Chondrocyte (in vitro differentiated cells): ENCODE measurements around the gene COL5A1. TPM values are rescaled to one million over a fixed set of nuclear protein-coding genes. Genes with fewer than 3 reads are reported as not detected.

Experiments
- DNase-seq: peaks from one replicate; pipeline ENCODE4 v3.0.0; 2021; ENCODE audit warnings: mixed read lengths, low spot score
- H3K27ac Mint-ChIP-seq: one replicate; pipeline ENCODE4 v1.8.0; 2021; ENCODE audit warnings: mild to moderate bottlenecking, moderate library complexity, mixed read lengths; ENCODE audit not compliant: unreplicated experiment
- H3K27me3 Mint-ChIP-seq: 2 replicates; pipeline ENCODE4 v1.8.0; 2021; ENCODE audit warnings: low read depth, mixed read lengths
- H3K36me3 Mint-ChIP-seq: 2 replicates; pipeline ENCODE4 v1.8.0; 2021; ENCODE audit warnings: low read depth, mixed read lengths
- H3K4me1 Mint-ChIP-seq: 2 replicates; pipeline ENCODE4 v1.8.0; 2021; ENCODE audit warnings: low read depth, mild to moderate bottlenecking, mixed read lengths
- H3K4me3 Mint-ChIP-seq: one replicate; pipeline ENCODE4 v1.8.0; 2021; ENCODE audit warnings: mild to moderate bottlenecking, moderate library complexity, mixed read lengths; ENCODE audit not compliant: unreplicated experiment
- H3K9me3 Mint-ChIP-seq: 2 replicates; pipeline ENCODE4 v1.8.0; 2021; ENCODE audit warnings: low read depth, mixed read lengths
- CTCF ChIP-seq: fragments of 200-600 bp; sonication (generic); IDR thresholded peaks from 2 replicates; pipeline ENCODE4 v1.5.0; 2021; ENCODE audit warnings: antibody characterized with exemption, mild to moderate bottlenecking, moderate library complexity
- total RNA-seq: library from RNA; stranded (reverse); gene quantifications from 3 replicates; pipeline ENCODE4 v1.2.1, GENCODE V29; 2021

COL5A1 gene
- total RNA-seq, 1 donor from 2014 or later: 2,235 TPM

GRCh38 chr9:134863941-134864820, 222.6 kb downstream of the COL5A1 start:
- H3K36me3 Mint-ChIP-seq: peaks cover 5% of the 10 kb centered on the region
- no peak overlapping the region for H3K4me3 Mint-ChIP-seq
- no peak for DNase-seq
- peaks cover 23% of the 10 kb centered on the region for H3K9me3 Mint-ChIP-seq
- no peak overlapping the region for H3K27ac Mint-ChIP-seq
- no peaks in the 10 kb centered on the region for H3K27me3 Mint-ChIP-seq
- no peak for TF ChIP-seq CTCF
- peaks cover 8% of the 10 kb centered on the region for H3K4me1 Mint-ChIP-seq

- DNase-seq: no peak
- no peak for TF ChIP-seq CTCF
- Mint-ChIP-seq H3K4me3 (no peak overlapping the region), H3K27ac (no peak overlapping the region), H3K9me3 (peaks cover 20% of the 10 kb centered on the region), H3K36me3 (peaks cover 5% of the 10 kb centered on the region), H3K27me3 (no peaks in the 10 kb centered on the region), H3K4me1 (peaks cover 8% of the 10 kb centered on the region)
These were observed 223.2 kb downstream of the COL5A1 start for GRCh38 chr9:134864821-134865190.

GRCh38 chr9:134867917-134868750, 226.5 kb downstream of the COL5A1 start:
- H3K27ac Mint-ChIP-seq: no peak overlapping the region
- TF ChIP-seq CTCF: no peak
- DNase-seq: no peak
- H3K9me3 Mint-ChIP-seq: no peaks in the 10 kb centered on the region
- H3K27me3 Mint-ChIP-seq: peaks cover 2% of the 10 kb centered on the region
- no peaks in the 10 kb centered on the region for H3K36me3 Mint-ChIP-seq
- H3K4me3 Mint-ChIP-seq: no peak overlapping the region
- H3K4me1 Mint-ChIP-seq: peaks cover 18% of the 10 kb centered on the region

GRCh38 chr9:134868751-134869553, 227.3 kb downstream of the COL5A1 start:
- Mint-ChIP-seq H3K4me1 (peaks cover 16% of the 10 kb centered on the region), H3K36me3 (no peaks in the 10 kb centered on the region), H3K4me3 (no peak overlapping the region), H3K27ac (no peak overlapping the region), H3K27me3 (peaks cover 2% of the 10 kb centered on the region), H3K9me3 (no peaks in the 10 kb centered on the region)
- no peak for TF ChIP-seq CTCF
- no peak for DNase-seq
